PC-3 (cell line): ENCODE data around the gene RIMS4. TPM values are rescaled to one million over a fixed set of nuclear protein-coding genes. Genes with fewer than 3 reads are reported as not detected.

Experiments
- ATAC-seq: fragments of 200-7000 bp; cut with Tn5 transposase; 2 replicates; pipeline ENCODE4 v1.9.1; 2020; ENCODE audit warnings: mild to moderate bottlenecking, moderate library complexity
- BruUV-seq: library from RNA; stranded (reverse); fragments of 400-500 nt; replicated peaks from 2 replicates; lab custom pipeline; 2021; lab: Mats Ljungman, UMichigan
- CTCF ChIA-PET: fragments of 300-600 bp; sonication (Branson Sonifier 250); formaldehyde crosslinking; loops from one replicate; lab custom pipeline; 2022; ENCODE audit warnings: antibody characterized with exemption; lab: Charles Lee
- POLR2A ChIA-PET: fragments of 300-600 bp; sonication (Branson Sonifier 250); formaldehyde crosslinking; loops from one replicate; lab custom pipeline; 2022; ENCODE audit warnings: antibody characterized with exemption; ENCODE audit not compliant: unreplicated experiment; lab: Charles Lee
- DNase-seq: peaks from one replicate; pipeline ENCODE4 v3.0.0-alpha.2; 2015
- H2AFZ ChIP-seq: fragments of 300-600 bp; sonication (generic); 2 replicates; pipeline ENCODE4 v1.6.0; 2016; ENCODE audit warnings: antibody characterized with exemption, low read length
- H3F3A ChIP-seq: fragments of 300-600 bp; sonication (generic); one replicate; pipeline ENCODE4 v1.6.0; 2017; ENCODE audit warnings: antibody characterized with exemption, low read length, control low read depth, mild to moderate bottlenecking; ENCODE audit not compliant: unreplicated experiment
- H3K27ac ChIP-seq: fragments of 300-600 bp; sonication (generic); 2 replicates; pipeline ENCODE4 v1.5.1; 2016; ENCODE audit warnings: mild to moderate bottlenecking, low read length
- H3K27me3 ChIP-seq: fragments of 300-600 bp; sonication (generic); 2 replicates; pipeline ENCODE4 v1.6.1; 2016; ENCODE audit warnings: low read length, mixed read lengths
- H3K36me3 ChIP-seq: fragments of 300-600 bp; sonication (generic); 2 replicates; pipeline ENCODE4 v1.6.1; 2016; ENCODE audit warnings: low read depth, mixed run types, low read length, mixed read lengths
- H3K4me1 ChIP-seq: fragments of 300-600 bp; sonication (generic); 2 replicates; pipeline ENCODE4 v1.5.1; 2016; ENCODE audit warnings: low read length; ENCODE audit not compliant: insufficient read depth
- H3K4me2 ChIP-seq: fragments of 300-600 bp; sonication (generic); 2 replicates; pipeline ENCODE4 v1.6.0; 2016; ENCODE audit warnings: low read length
- H3K4me3 ChIP-seq: fragments of 300-600 bp; sonication (generic); 2 replicates; pipeline ENCODE4 v1.5.1; 2016; ENCODE audit warnings: mild to moderate bottlenecking, low read length, mixed read lengths
- H3K79me2 ChIP-seq: fragments of 300-600 bp; sonication (generic); 2 replicates; pipeline ENCODE4 v1.6.1; 2017; ENCODE audit warnings: low read length, mixed read lengths
- H3K9ac ChIP-seq: fragments of 300-600 bp; sonication (generic); 2 replicates; pipeline ENCODE4 v1.6.0; 2016; ENCODE audit warnings: mild to moderate bottlenecking, low read length
- H3K9me2 ChIP-seq: fragments of 300-600 bp; sonication (generic); replicated peaks from 2 replicates; pipeline ENCODE4 v1.6.1; 2016; ENCODE audit warnings: mixed run types, low read length, mixed read lengths
- H3K9me3 ChIP-seq: fragments of 300-600 bp; sonication (generic); 2 replicates; pipeline ENCODE4 v1.6.1; 2016; ENCODE audit warnings: low read length, mixed read lengths
- H4K20me1 ChIP-seq: fragments of 300-600 bp; sonication (generic); 2 replicates; pipeline ENCODE4 v1.6.1; 2016; ENCODE audit warnings: low read length, mixed read lengths
- CTCF ChIP-seq: fragments of 300-600 bp; sonication (generic); conservative IDR thresholded peaks from 2 replicates; pipeline ENCODE4 v1.5.1; 2017; ENCODE audit warnings: antibody characterized with exemption, low read depth, mild to moderate bottlenecking, low read length
- EZH2 ChIP-seq: fragments of 300-600 bp; sonication (generic); IDR thresholded peaks from one replicate; pipeline ENCODE4 v1.6.1; 2017; ENCODE audit warnings: antibody characterized with exemption, mild to moderate bottlenecking, low read length; ENCODE audit not compliant: unreplicated experiment
- EZH2phosphoT487 ChIP-seq: fragments of 300-600 bp; sonication (generic); IDR thresholded peaks from 2 replicates; pipeline ENCODE4 v1.6.1; 2018; ENCODE audit warnings: mild to moderate bottlenecking, antibody characterized with exemption, low read length, borderline replicate concordance
- intact Hi-C: fragments of 100-400 bp; cut with micrococcal nuclease; formaldehyde crosslinking; loops from 2 replicates; pipeline ENCODE4 v1.9.0; 2023
- total RNA-seq: library from RNA; depleted of rRNA; stranded (reverse); fragments of >200 nt; gene quantifications from 2 replicates; pipeline ENCODE4 v1.2.3, GENCODE V29; 2014

RIMS4 gene
- total RNA-seq, 1 experiment from 2014 or later, result 0.04 TPM

GRCh38 chr20:44730441-44730840 lies 79.9 kb downstream of the RIMS4 start:
- H3K27ac ChIP-seq, result peak overlapping the region; percentile 75
- H3K9me2 ChIP-seq, result no peaks in the 10 kb centered on the region
- no peaks in the 10 kb centered on the region for H3K36me3 ChIP-seq
- H3K4me2 ChIP-seq, result peak overlapping the region; percentile 6; the same call in 1 of the 2 replicates
- H3F3A ChIP-seq, result no peaks in the 10 kb centered on the region
- no peaks in the 10 kb centered on the region for H3K9me3 ChIP-seq
- POLR2A ChIA-PET, result no interaction called here
- no TSS peak for BruUV-seq
- DNase-seq, result peak; percentile 100
- H3K9ac ChIP-seq, result peak overlapping the region; percentile 48; the same call in 1 of the 2 replicates
- CTCF ChIA-PET, result interaction anchor here (1.0 kb wide), 1 partner anchor 46 kb away, joined by 4 read pairs; no protein-coding TSS in a partner anchor
- peaks cover 47% of the 10 kb centered on the region for H3K4me1 ChIP-seq
- peak; percentile 43 for ATAC-seq
- no peak overlapping the region for H3K4me3 ChIP-seq
- no peaks in the 10 kb centered on the region for H4K20me1 ChIP-seq
- H2AFZ ChIP-seq, result no peak overlapping the region
- intact Hi-C loops, result loop anchor here (1.0 to 5.0 kb wide), 3 partner anchors 37 to 518 kb away; partner anchors contain the start of gene OSER1
- TF ChIP-seq EZH2phosphoT487, result no peak
- TF ChIP-seq CTCF, result no peak
- TF ChIP-seq EZH2, result no peak
- no peaks in the 10 kb centered on the region for H3K27me3 ChIP-seq
- no peaks in the 10 kb centered on the region for H3K79me2 ChIP-seq

- H3K4me3 ChIP-seq, result peak overlapping the region; percentile 36; the same call in 1 of the 2 replicates
- TF ChIP-seq EZH2 (no peak), EZH2phosphoT487 (no peak), CTCF (no peak)
- ATAC-seq, result peak; percentile 90
- no peaks in the 10 kb centered on the region for H4K20me1 ChIP-seq
- no peak overlapping the region for H2AFZ ChIP-seq
- ChIA-PET POLR2A (interaction anchor here (0.6 to 1.0 kb wide), 3 partner anchors 10 to 1793 kb away, joined by 3 read pairs; partner anchors contain the start of gene CCN5), CTCF (interaction anchor here (0.8 kb wide), 1 partner anchor 33 kb away, joined by 3 read pairs; no protein-coding TSS in a partner anchor)
- H3K9me2 ChIP-seq, result no peaks in the 10 kb centered on the region
- no peaks in the 10 kb centered on the region for H3K79me2 ChIP-seq
- peaks cover 47% of the 10 kb centered on the region for H3K4me1 ChIP-seq
- no TSS peak for BruUV-seq
- H3K36me3 ChIP-seq, result no peaks in the 10 kb centered on the region
- H3K27me3 ChIP-seq, result no peaks in the 10 kb centered on the region
- no peaks in the 10 kb centered on the region for H3F3A ChIP-seq
- no peaks in the 10 kb centered on the region for H3K9me3 ChIP-seq
- peak overlapping the region; percentile 81 for H3K27ac ChIP-seq
- DNase-seq, result peak; percentile 99
- peak overlapping the region; percentile 57 for H3K9ac ChIP-seq
- intact Hi-C loops, result loop anchor here (2.0 kb wide), 1 partner anchor 14 kb away; the partner anchor contains the start of gene CCN5
- H3K4me2 ChIP-seq, result peak overlapping the region; percentile 75
Measured at GRCh38 chr20:44728801-44729443, 81.4 kb downstream of the RIMS4 start.

- Histone ChIP-seq H3K36me3 (no peaks in the 10 kb centered on the region), H3K9me3 (no peaks in the 10 kb centered on the region), H3K9ac (no peak overlapping the region), H3K4me1 (peaks cover 37% of the 10 kb centered on the region), H3K4me2 (no peak overlapping the region), H2AFZ (no peak overlapping the region), H3F3A (no peaks in the 10 kb centered on the region), H3K9me2 (no peaks in the 10 kb centered on the region), H4K20me1 (no peaks in the 10 kb centered on the region), H3K79me2 (no peaks in the 10 kb centered on the region), H3K27me3 (no peaks in the 10 kb centered on the region), H3K27ac (no peak overlapping the region), H3K4me3 (no peak overlapping the region)
- ChIA-PET CTCF (no interaction called here), POLR2A (no interaction called here)
- intact Hi-C loops, result loop anchor here (2.0 kb wide), 1 partner anchor 13 kb away; the partner anchor contains the start of gene CCN5
- TF ChIP-seq CTCF (no peak), EZH2phosphoT487 (no peak), EZH2 (no peak)
- no TSS peak for BruUV-seq
- ATAC-seq, result no peak
- DNase-seq, result no peak
Measured at GRCh38 chr20:44727651-44728050, 82.7 kb downstream of the RIMS4 start.
